H1 (cell line): ENCODE measurements around the gene CEACAM20. TPM values are rescaled to one million over a fixed set of nuclear protein-coding genes. Genes with fewer than 3 reads are reported as not detected.

Source experiments
- CTCF ChIA-PET: fragments of 300-600 bp; sonication (Branson Sonifier 250); formaldehyde crosslinking; loops from one replicate; lab custom pipeline; 2021; ENCODE audit not compliant: partially characterized antibody; lab: Charles Lee
- POLR2A ChIA-PET: fragments of 300-600 bp; sonication (Branson Sonifier 250); formaldehyde crosslinking; loops from one replicate; lab custom pipeline; 2021; ENCODE audit warnings: inconsistent platforms; ENCODE audit not compliant: partially characterized antibody; lab: Charles Lee
- DNase-seq, 2 experiments: peaks; one replicate each; pipeline versions ENCODE4 v3.0.0 to v3.0.0-alpha.2; 2010 to 2022; ENCODE audit warnings: low spot score in 2 of 2, low read depth in 1 of 2, mixed read lengths in 1 of 2
- FAIRE-seq: peaks from 2 replicates; lab custom pipeline; 2011; peaks lifted over from hg19 to GRCh38; lab: Jason Lieb, UNC
- H2AFZ ChIP-seq: 2 replicates; pipeline ENCODE4 v1.8.1; 2012; ENCODE audit warnings: low read length, inconsistent platforms
- H2AK5ac ChIP-seq: 2 replicates; pipeline ENCODE4 v1.6.1; 2013; ENCODE audit warnings: low read depth, low read length
- H2BK120ac ChIP-seq: replicated peaks from 2 replicates; pipeline ENCODE3; 2013; ENCODE audit warnings: low read depth, low read length, inconsistent platforms
- H2BK12ac ChIP-seq: 2 replicates; pipeline ENCODE4 v1.6.1; 2013; ENCODE audit warnings: low read depth, low read length
- H2BK15ac ChIP-seq: 2 replicates; pipeline ENCODE4 v1.6.1; 2013; ENCODE audit warnings: low read length
- H2BK20ac ChIP-seq: 2 replicates; pipeline ENCODE4 v1.6.1; 2013; ENCODE audit warnings: low read length
- H2BK5ac ChIP-seq: 2 replicates; pipeline ENCODE4 v1.6.1; 2013; ENCODE audit warnings: low read depth, low read length
- H3K14ac ChIP-seq: 2 replicates; pipeline ENCODE4 v1.6.1; 2013; ENCODE audit warnings: inconsistent platforms; ENCODE audit not compliant: insufficient read length
- H3K18ac ChIP-seq: 2 replicates; pipeline ENCODE4 v1.6.1; 2013; ENCODE audit warnings: low read length; ENCODE audit errors: extremely low read depth
- H3K23ac ChIP-seq: 2 replicates; pipeline ENCODE4 v1.6.1; 2013; ENCODE audit warnings: inconsistent platforms; ENCODE audit not compliant: insufficient read length
- H3K23me2 ChIP-seq: 2 replicates; pipeline ENCODE4 v1.6.1; 2013; ENCODE audit warnings: low read depth, low read length
- H3K27ac ChIP-seq: 2 replicates; pipeline ENCODE4 v1.6.1; 2011; ENCODE audit warnings: low read depth, low read length, inconsistent platforms
- H3K27me3 ChIP-seq, 4 experiments: replicated peaks in 1 of 4; 1 replicate in 1 of 4; 2 replicates in 3 of 4; pipeline versions ENCODE4 v1.6.1 to v1.8.1; 2011 to 2013; ENCODE audit warnings: low read length in 3 of 4, mild to moderate bottlenecking in 3 of 4, inconsistent platforms in 2 of 4, mixed read lengths in 2 of 4, moderate library complexity in 1 of 4; ENCODE audit not compliant: control insufficient read depth in 3 of 4, insufficient read depth in 3 of 4; ENCODE audit errors: extremely low read depth in 1 of 4
- H3K36me3 ChIP-seq, 4 experiments: 2 replicates each; pipeline versions ENCODE4 v1.6.1 to v1.8.1; 2011 to 2013; ENCODE audit warnings: mild to moderate bottlenecking in 4 of 4, low read length in 3 of 4, moderate library complexity in 2 of 4, control low read depth in 1 of 4, inconsistent platforms in 1 of 4; ENCODE audit not compliant: insufficient read depth in 4 of 4, control insufficient read depth in 2 of 4
- H3K4ac ChIP-seq: replicated peaks from 2 replicates; pipeline ENCODE3; 2013; ENCODE audit warnings: low read length, low read depth, mixed read lengths, inconsistent platforms; ENCODE audit not compliant: insufficient read length
- H3K4me1 ChIP-seq, 4 experiments: replicated peaks in 1 of 4; 1 replicate in 1 of 4; 2 replicates in 3 of 4; pipeline versions ENCODE4 v1.6.1 to v1.8.1; 2011 to 2013; ENCODE audit warnings: low read length in 3 of 4, inconsistent platforms in 2 of 4, mixed read lengths in 1 of 4; ENCODE audit not compliant: insufficient read depth in 4 of 4, control insufficient read depth in 3 of 4
- H3K4me2 ChIP-seq, 2 experiments: 2 replicates each; pipeline versions ENCODE4 v1.6.1 to v1.8.1; 2011 to 2013; ENCODE audit warnings: low read depth in 2 of 2, low read length in 2 of 2, control low read depth in 1 of 2, inconsistent platforms in 1 of 2, mild to moderate bottlenecking in 1 of 2; ENCODE audit not compliant: insufficient read depth in 1 of 2
- H3K4me3 ChIP-seq, 4 experiments: fragments of 200-600, 300-600 bp in 1 of 4; sonication (generic), shearing (Covaris generic), sonication (Bioruptor Twin) in 1 of 4; 2 replicates each; pipeline versions ENCODE4 v1.5.1 to v1.8.1; 2011 to 2016; ENCODE audit warnings: low read length in 4 of 4, low read depth in 3 of 4, control low read depth in 2 of 4, inconsistent platforms in 2 of 4, mild to moderate bottlenecking in 2 of 4, mixed read lengths in 1 of 4, moderate library complexity in 1 of 4; ENCODE audit not compliant: insufficient read depth in 2 of 4; ENCODE audit errors: extremely low read depth in 1 of 4
- H3K56ac ChIP-seq: replicated peaks from 2 replicates; pipeline ENCODE3; 2013; ENCODE audit warnings: low read depth, mild to moderate bottlenecking, mixed read lengths, low read length, inconsistent platforms; ENCODE audit not compliant: insufficient read length
- H3K79me1 ChIP-seq: 2 replicates; pipeline ENCODE4 v1.6.1; 2013; ENCODE audit warnings: low read depth, low read length, control low read depth
- H3K79me2 ChIP-seq, 2 experiments: 2 replicates each; pipeline versions ENCODE4 v1.6.1 to v1.8.1; 2012 to 2013; ENCODE audit warnings: low read length in 2 of 2, mild to moderate bottlenecking in 2 of 2, inconsistent platforms in 1 of 2; ENCODE audit not compliant: insufficient read depth in 2 of 2, control insufficient read depth in 1 of 2
- H3K9ac ChIP-seq, 4 experiments: replicated peaks in 1 of 4; 1 replicate in 1 of 4; 2 replicates in 3 of 4; pipeline versions ENCODE4 v1.6.1 to v1.8.1; 2011 to 2013; ENCODE audit warnings: low read depth in 3 of 4, low read length in 3 of 4, control low read depth in 2 of 4, mild to moderate bottlenecking in 2 of 4, moderate library complexity in 2 of 4, inconsistent platforms in 1 of 4; ENCODE audit errors: extremely low read depth in 1 of 4
- H3K9me3 ChIP-seq, 2 experiments: 2 replicates each; pipeline versions ENCODE4 v1.6.1 to v1.8.1; 2012 to 2013; ENCODE audit warnings: mild to moderate bottlenecking in 2 of 2, moderate library complexity in 2 of 2, control low read depth in 1 of 2, inconsistent platforms in 1 of 2, low read depth in 1 of 2, low read length in 1 of 2, mixed read lengths in 1 of 2; ENCODE audit not compliant: insufficient read depth in 2 of 2
- H4K20me1 ChIP-seq, 2 experiments: replicated peaks in 1 of 2; 2 replicates each; pipeline versions ENCODE3 to v1.8.1; 2011 to 2013; ENCODE audit warnings: inconsistent platforms in 2 of 2, low read length in 2 of 2, mild to moderate bottlenecking in 1 of 2; ENCODE audit not compliant: insufficient read depth in 2 of 2, control insufficient read depth in 1 of 2
- H4K5ac ChIP-seq: 2 replicates; pipeline ENCODE4 v1.6.1; 2013; ENCODE audit warnings: low read length, low read depth, mixed read lengths, inconsistent platforms; ENCODE audit not compliant: insufficient read length
- H4K8ac ChIP-seq: 2 replicates; pipeline ENCODE4 v1.8.0; 2013; ENCODE audit warnings: mild to moderate bottlenecking, moderate library complexity, low read length, inconsistent platforms; ENCODE audit not compliant: insufficient read depth; ENCODE audit errors: extremely low read depth
- H4K91ac ChIP-seq: replicated peaks from 2 replicates; pipeline ENCODE3; 2013; ENCODE audit warnings: low read length, mixed read lengths, inconsistent platforms; ENCODE audit not compliant: insufficient read length
- BRCA1 ChIP-seq: IDR thresholded peaks from 2 replicates; pipeline ENCODE4 v1.6.1; 2012; ENCODE audit warnings: low read depth, low read length, improper control_type of control experiment
- CEBPB ChIP-seq: IDR thresholded peaks from 2 replicates; pipeline ENCODE4 v1.6.1; 2012; ENCODE audit warnings: low read depth, low read length
- CHD2 ChIP-seq: IDR thresholded peaks from 2 replicates; pipeline ENCODE4 v1.6.1; 2012; ENCODE audit warnings: low read length, improper control_type of control experiment
- CTBP2 ChIP-seq: IDR thresholded peaks from 2 replicates; pipeline ENCODE4 v1.7.0; 2011; ENCODE audit warnings: borderline replicate concordance, mild to moderate bottlenecking, moderate library complexity, mixed read lengths, low read length; ENCODE audit not compliant: insufficient read depth, insufficient read length
- FOSL1 ChIP-seq: IDR thresholded peaks from 2 replicates; pipeline ENCODE4 v1.6.1; 2011; ENCODE audit warnings: mild to moderate bottlenecking, low read depth, low read length, moderate library complexity; ENCODE audit not compliant: insufficient read depth
- KDM5A ChIP-seq: fragments of 200-600 bp; IDR thresholded peaks from 2 replicates; pipeline ENCODE4 v1.7.1; 2012; ENCODE audit warnings: mild to moderate bottlenecking, low read length, inconsistent platforms, mixed read lengths
- MAFK ChIP-seq: IDR thresholded peaks from 2 replicates; pipeline ENCODE4 v1.6.1; 2012; ENCODE audit warnings: low read depth, mild to moderate bottlenecking, improper control_type of control experiment, low read length
- POLR2A ChIP-seq, 2 experiments: IDR thresholded peaks; 1 replicate in 1 of 2; 2 replicates in 1 of 2; pipeline ENCODE4 v1.6.1; 2011; ENCODE audit warnings: low read depth in 2 of 2, low read length in 2 of 2, mild to moderate bottlenecking in 2 of 2; ENCODE audit errors: control extremely low read depth in 1 of 2
- SP1 ChIP-seq: IDR thresholded peaks from 2 replicates; pipeline ENCODE4 v1.6.1; 2011; ENCODE audit warnings: low read depth, low read length
- SP4 ChIP-seq: IDR thresholded peaks from 2 replicates; pipeline ENCODE4 v1.6.1; 2012; ENCODE audit warnings: low read length, inconsistent platforms
- TAF7 ChIP-seq: optimal IDR thresholded peaks from 2 replicates; pipeline ENCODE3; 2011; ENCODE audit warnings: low read depth, mild to moderate bottlenecking, inconsistent platforms, low read length, moderate library complexity, borderline replicate concordance
- TEAD4 ChIP-seq: IDR thresholded peaks from 2 replicates; pipeline ENCODE4 v1.6.1; 2012; ENCODE audit warnings: low read depth, low read length, inconsistent platforms, mixed read lengths
- USF2 ChIP-seq: IDR thresholded peaks from 2 replicates; pipeline ENCODE4 v1.6.1; 2011; ENCODE audit warnings: low read length, improper control_type of control experiment
- YY1 ChIP-seq: IDR thresholded peaks from 2 replicates; pipeline ENCODE4 v1.6.1; 2011; ENCODE audit warnings: low read depth, mild to moderate bottlenecking, low read length
- ZNF274 ChIP-seq: IDR thresholded peaks from 2 replicates; pipeline ENCODE4 v1.7.0; 2012; ENCODE audit warnings: low read length, borderline replicate concordance; ENCODE audit errors: extremely low read depth
- WGBS, 2 experiments: shearing (Covaris generic) in 1 of 2; methylation state at CpG; one replicate each; pipeline versions ENCODE4 v1.1.6 to v1.1.7; 2013 to 2015; ENCODE audit warnings: low lambda C conversion rate in 2 of 2, mixed read lengths in 2 of 2, inconsistent platforms in 1 of 2, low coverage in 1 of 2, missing lambda C conversion rate in 1 of 2; ENCODE audit not compliant: insufficient replicate concordance in 2 of 2, insufficient coverage in 1 of 2, insufficient read length in 1 of 2; ENCODE audit errors: extremely low coverage in 1 of 2, missing lambda C conversion rate in 1 of 2; 5-methylcytosine and 5-hydroxymethylcytosine counted together
- polyA plus RNA-seq, 7 experiments: library from polyadenylated mRNA; depleted of rRNA in 3 of 7; stranded (reverse) in 5 of 7; unstranded in 2 of 7; fragments of >200 nt in 5 of 7; fragments of 200-250 nt in 2 of 7; gene quantifications; 1 replicate in 5 of 7; 2 replicates in 1 of 7; 4 replicates in 1 of 7; pipeline versions ENCODE4 v1.2.1 to v1.2.3, GENCODE V29; 2011 to 2013; ENCODE audit warnings: missing spikeins in 2 of 7, mixed read lengths in 2 of 7
- total RNA-seq: library from RNA; stranded (reverse); fragmentation: NEBNext Ultra II Directional; extraction: Animal tissue kit (Norgen Biotek cat#: 25700); gene quantifications from 2 replicates; pipeline ENCODE4 v1.2.1, GENCODE V29; 2021

CEACAM20 gene
- total and polyA plus RNA-seq, 2 of the 8 experiments (the other 6 are each of a cell fraction or from before 2014, with no cell fraction given): not detected

- WGBS, 2 experiments: 86% methylated on average over 2 of the region's 2 CpGs; no CpG with 5 or more reads in 1 of the 2 experiments
- no peak overlapping the region for H4K91ac ChIP-seq
- H3K79me2 ChIP-seq: no peaks in the 10 kb centered on the region
- ChIA-PET CTCF (interaction anchor here (1.3 kb wide), 1 partner anchor 99 kb away, joined by 3 read pairs; no protein-coding TSS in a partner anchor), POLR2A (no interaction called here)
- H3K23ac ChIP-seq: no peak overlapping the region
- no peaks in the 10 kb centered on the region for H3K9me3 ChIP-seq
- no peak overlapping the region for H2AFZ ChIP-seq
- no peak overlapping the region for H3K4me2 ChIP-seq
- no peak overlapping the region for H3K4me3 ChIP-seq
- no peak overlapping the region for H3K27ac ChIP-seq
- H2AK5ac ChIP-seq: no peak overlapping the region
- no peak overlapping the region for H3K14ac ChIP-seq
- no peak overlapping the region for H3K9ac ChIP-seq
- no peaks in the 10 kb centered on the region for H3K27me3 ChIP-seq
- H2BK15ac ChIP-seq: no peak overlapping the region
- FAIRE-seq (no peak), DNase-seq (no peak)
- no peak overlapping the region for H3K56ac ChIP-seq
- H3K79me1 ChIP-seq: no peaks in the 10 kb centered on the region
- H3K4ac ChIP-seq: no peak overlapping the region
- H2BK5ac ChIP-seq: no peak overlapping the region
- no peaks in the 10 kb centered on the region; the same call in 1 of the 2 replicates for H3K23me2 ChIP-seq
- no peaks in the 10 kb centered on the region for H4K20me1 ChIP-seq
- no peaks in the 10 kb centered on the region for H3K4me1 ChIP-seq
- H2BK20ac ChIP-seq: no peak overlapping the region
- no peak overlapping the region for H4K5ac ChIP-seq
- no peak overlapping the region for H4K8ac ChIP-seq
- no peaks in the 10 kb centered on the region for H3K36me3 ChIP-seq
- H3K18ac ChIP-seq: no peak overlapping the region
- H2BK12ac ChIP-seq: no peak overlapping the region
- no peak overlapping the region for H2BK120ac ChIP-seq
- TF ChIP-seq CTBP2 (no peak), BRCA1 (no peak), KDM5A (no peak), YY1 (no peak), ZNF274 (no peak), SP4 (no peak), MAFK (no peak), TAF7 (no peak), FOSL1 (no peak), SP1 (no peak), CHD2 (no peak), POLR2A (IDR thresholded peaks at IDR 0.05; ENCODE audit: control extremely low read depth in 1 of 2, low read depth in 2 of 2, low read length in 2 of 2) (no peak), TEAD4 (no peak), CEBPB (no peak), USF2 (no peak)
Measured at GRCh38 chr19:44567745-44568144, 38.3 kb upstream of the CEACAM20 start.
